ENCODE measurements around the gene CSNK1G1. TPM values are rescaled to one million over a fixed set of nuclear protein-coding genes. Genes with fewer than 3 reads are reported as not detected.

The CSNK1G1 gene
- total RNA-seq, 1 experiment from 2014 or later: 27.4 TPM

GRCh38 chr15:64146520-64146884, 209.5 kb downstream of the CSNK1G1 start:
- ChIA-PET POLR2A (ENCODE audit: low non-redundant PET) (no interaction called here), CTCF (no interaction called here)
- Histone ChIP-seq H3K9me3 (ENCODE audit: low read depth, low read length, poor library complexity, severe bottlenecking) (no peaks in the 10 kb centered on the region), H3K4me1 (ENCODE audit: insufficient read depth, low read length, poor library complexity, severe bottlenecking) (peaks cover 18% of the 10 kb centered on the region), H3K4me3 (ENCODE audit: low read depth, low read length, poor library complexity, severe bottlenecking) (no peak overlapping the region), H3K27me3 (replicated peaks; ENCODE audit: insufficient read depth, low read depth, low read length, poor library complexity) (no peaks in the 10 kb centered on the region), H3K27ac (ENCODE audit: low read depth, low read length, poor library complexity, severe bottlenecking) (no peak overlapping the region), H3K36me3 (ENCODE audit: insufficient read depth, low read length, poor library complexity, severe bottlenecking) (peaks cover under 1% of the 10 kb centered on the region)
- DNase-seq (ENCODE audit: low spot score): no peak
- no TSS peak for BruUV-seq (replicated peaks)
- TF ChIP-seq, protein P1, sequence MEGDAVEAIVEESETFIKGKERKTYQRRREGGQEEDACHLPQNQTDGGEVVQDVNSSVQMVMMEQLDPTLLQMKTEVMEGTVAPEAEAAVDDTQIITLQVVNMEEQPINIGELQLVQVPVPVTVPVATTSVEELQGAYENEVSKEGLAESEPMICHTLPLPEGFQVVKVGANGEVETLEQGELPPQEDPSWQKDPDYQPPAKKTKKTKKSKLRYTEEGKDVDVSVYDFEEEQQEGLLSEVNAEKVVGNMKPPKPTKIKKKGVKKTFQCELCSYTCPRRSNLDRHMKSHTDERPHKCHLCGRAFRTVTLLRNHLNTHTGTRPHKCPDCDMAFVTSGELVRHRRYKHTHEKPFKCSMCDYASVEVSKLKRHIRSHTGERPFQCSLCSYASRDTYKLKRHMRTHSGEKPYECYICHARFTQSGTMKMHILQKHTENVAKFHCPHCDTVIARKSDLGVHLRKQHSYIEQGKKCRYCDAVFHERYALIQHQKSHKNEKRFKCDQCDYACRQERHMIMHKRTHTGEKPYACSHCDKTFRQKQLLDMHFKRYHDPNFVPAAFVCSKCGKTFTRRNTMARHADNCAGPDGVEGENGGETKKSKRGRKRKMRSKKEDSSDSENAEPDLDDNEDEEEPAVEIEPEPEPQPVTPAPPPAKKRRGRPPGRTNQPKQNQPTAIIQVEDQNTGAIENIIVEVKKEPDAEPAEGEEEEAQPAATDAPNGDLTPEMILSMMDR (conservative IDR thresholded peaks at IDR 0.05; ENCODE audit: low read depth, low read length): no peak
- no peak for TF ChIP-seq EZH2 (IDR thresholded peaks at IDR 0.05; ENCODE audit: borderline replicate concordance, low read depth, low read length, poor library complexity, severe bottlenecking)
- intact Hi-C loops (cut with micrococcal nuclease; ENCODE audit: unreplicated experiment): no loop called here

DNA sequence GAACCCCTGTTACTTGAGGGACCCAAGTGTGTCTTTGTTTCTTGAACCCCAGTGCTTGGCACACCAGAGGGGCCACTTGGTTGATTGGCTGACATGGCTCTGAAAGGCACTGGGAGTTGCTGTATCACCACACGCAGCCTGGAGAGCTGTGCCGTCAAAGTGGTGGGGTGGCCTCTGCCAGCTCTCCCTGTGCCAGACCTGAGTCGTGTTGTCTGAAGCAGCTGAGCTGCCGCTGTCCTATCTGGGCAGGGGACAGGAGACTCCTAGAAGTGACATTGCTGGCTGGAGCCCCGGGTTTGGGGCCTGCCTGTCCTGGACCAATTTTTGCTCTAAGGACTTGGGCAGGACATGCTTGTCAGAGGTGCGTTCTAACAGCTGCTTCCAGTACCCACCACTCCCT, 209.9 kb downstream of the CSNK1G1 start:
- intact Hi-C loops (cut with micrococcal nuclease; ENCODE audit: unreplicated experiment): no loop called here
- CTCF ChIA-PET: interaction anchor here (1.7 kb wide), 1 partner anchor 8 kb away, joined by 8 read pairs; no protein-coding TSS in a partner anchor
- H3K4me1 ChIP-seq (ENCODE audit: insufficient read depth, low read length, poor library complexity, severe bottlenecking): peaks cover 15% of the 10 kb centered on the region
- TF ChIP-seq EZH2 (IDR thresholded peaks at IDR 0.05; ENCODE audit: borderline replicate concordance, low read depth, low read length, poor library complexity, severe bottlenecking): no peak
- TF ChIP-seq, protein P1 (conservative IDR thresholded peaks at IDR 0.05; ENCODE audit: low read depth, low read length): no peak
- DNase-seq (ENCODE audit: low spot score): no peak
- H3K9me3 ChIP-seq (ENCODE audit: low read depth, low read length, poor library complexity, severe bottlenecking): no peaks in the 10 kb centered on the region
- H3K36me3 ChIP-seq (ENCODE audit: insufficient read depth, low read length, poor library complexity, severe bottlenecking): peaks cover 5% of the 10 kb centered on the region
- POLR2A ChIA-PET (ENCODE audit: low non-redundant PET): no interaction called here
- H3K27ac ChIP-seq (ENCODE audit: low read depth, low read length, poor library complexity, severe bottlenecking): no peak overlapping the region
- no TSS peak for BruUV-seq (replicated peaks)
- H3K27me3 ChIP-seq (replicated peaks; ENCODE audit: insufficient read depth, low read depth, low read length, poor library complexity): no peaks in the 10 kb centered on the region
- no peak overlapping the region for H3K4me3 ChIP-seq (ENCODE audit: low read depth, low read length, poor library complexity, severe bottlenecking)

DNA sequence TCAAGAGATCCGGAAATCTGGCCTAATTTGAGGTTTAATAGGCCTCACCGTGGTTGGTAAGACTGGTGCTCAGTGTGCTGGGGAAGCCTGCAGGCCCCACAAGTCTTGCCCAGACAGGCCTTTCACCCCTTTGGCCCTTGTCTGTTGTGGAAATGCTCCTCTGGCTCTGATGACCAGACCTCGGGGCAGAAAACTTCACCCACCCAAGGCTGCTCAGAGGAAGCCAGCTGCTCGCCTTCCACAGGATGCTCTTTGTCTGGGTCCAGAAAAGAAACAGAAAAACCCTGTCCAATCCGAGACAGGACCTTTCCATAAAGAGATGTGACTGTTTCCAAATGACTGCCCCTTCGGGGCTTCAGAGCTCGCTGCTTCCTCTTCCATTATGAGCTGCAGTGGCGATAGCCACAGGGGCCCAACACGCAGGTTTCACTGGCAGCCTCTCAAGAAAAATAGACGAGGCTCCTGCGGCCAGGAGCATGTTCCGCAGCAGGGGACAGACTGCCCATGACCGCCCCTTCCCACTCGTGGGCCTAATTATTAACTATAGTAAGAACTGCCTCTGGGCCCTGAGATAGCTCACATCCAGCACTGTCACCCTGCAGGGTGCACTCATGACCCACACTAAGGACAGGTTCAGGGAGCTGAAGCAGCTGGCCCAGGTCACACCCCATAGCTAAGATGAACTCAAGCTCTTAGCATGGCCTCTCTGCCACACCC, 211.2 kb downstream of the CSNK1G1 start:
- DNase-seq (ENCODE audit: low spot score): no peak
- TF ChIP-seq EZH2 (IDR thresholded peaks at IDR 0.05; ENCODE audit: borderline replicate concordance, low read depth, low read length, poor library complexity, severe bottlenecking): no peak
- TF ChIP-seq, protein P1 (conservative IDR thresholded peaks at IDR 0.05; ENCODE audit: low read depth, low read length): no peak
- BruUV-seq (replicated peaks): no TSS peak
- POLR2A ChIA-PET (ENCODE audit: low non-redundant PET): no interaction called here
- H3K4me3 ChIP-seq (ENCODE audit: low read depth, low read length, poor library complexity, severe bottlenecking): no peak overlapping the region
- peaks cover 6% of the 10 kb centered on the region for H3K36me3 ChIP-seq (ENCODE audit: insufficient read depth, low read length, poor library complexity, severe bottlenecking)
- H3K27ac ChIP-seq (ENCODE audit: low read depth, low read length, poor library complexity, severe bottlenecking): no peak overlapping the region
- no peaks in the 10 kb centered on the region for H3K27me3 ChIP-seq (replicated peaks; ENCODE audit: insufficient read depth, low read depth, low read length, poor library complexity)
- intact Hi-C loops (cut with micrococcal nuclease; ENCODE audit: unreplicated experiment): no loop called here
- CTCF ChIA-PET: interaction anchor here (1.7 kb wide), 1 partner anchor 9 kb away, joined by 8 read pairs; no protein-coding TSS in a partner anchor
- H3K9me3 ChIP-seq (ENCODE audit: low read depth, low read length, poor library complexity, severe bottlenecking): no peaks in the 10 kb centered on the region
- peaks cover 14% of the 10 kb centered on the region for H3K4me1 ChIP-seq (ENCODE audit: insufficient read depth, low read length, poor library complexity, severe bottlenecking)
